Activated CD4-positive, CD25-positive, alpha-beta regulatory T cell treated with anti-CD3 and anti-CD28 coated beads, Interleukin-2, amount 50 U/mL, for 16 hours (primary cell): ENCODE data around the gene WNT9A.

Experiments
- DNase-seq: peaks from one replicate; pipeline ENCODE4 v3.0.0-alpha.2; 2020; ENCODE audit warnings: low read depth, low spot score

WNT9A gene

DNA sequence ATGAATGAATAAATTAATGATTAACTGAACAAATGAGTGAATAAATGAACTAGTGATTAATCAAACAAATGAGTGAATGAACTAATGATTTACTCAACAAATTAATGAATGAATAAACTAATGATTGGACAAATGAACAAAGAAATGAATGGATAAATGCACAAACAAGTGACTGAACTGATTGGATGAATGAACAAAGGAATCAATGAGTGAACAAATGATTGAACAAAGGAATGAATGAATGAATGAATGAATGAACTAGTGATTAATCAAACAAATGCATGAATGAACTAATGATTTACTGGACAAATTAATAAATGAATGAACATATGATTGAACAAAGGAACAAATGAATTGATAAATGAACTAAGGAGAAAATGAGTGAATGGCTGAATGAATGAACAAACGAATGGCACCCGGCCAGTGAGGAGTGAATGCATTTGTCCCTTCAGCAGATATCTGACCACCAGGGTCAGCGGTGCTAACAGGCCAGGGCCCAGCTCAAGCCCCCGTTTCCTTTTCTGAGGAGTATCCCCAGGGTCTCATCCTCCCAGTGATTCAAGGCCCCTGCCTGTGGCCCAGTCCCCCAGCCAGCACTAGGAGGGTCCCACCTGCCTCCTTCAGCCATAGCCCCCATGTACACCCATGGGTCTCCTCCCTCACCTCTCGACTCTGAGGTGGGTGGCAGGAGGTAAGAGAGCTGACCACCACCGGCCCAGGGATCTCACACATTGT, 49.9 kb downstream of the WNT9A start:
- DNase-seq = no peak

DNA sequence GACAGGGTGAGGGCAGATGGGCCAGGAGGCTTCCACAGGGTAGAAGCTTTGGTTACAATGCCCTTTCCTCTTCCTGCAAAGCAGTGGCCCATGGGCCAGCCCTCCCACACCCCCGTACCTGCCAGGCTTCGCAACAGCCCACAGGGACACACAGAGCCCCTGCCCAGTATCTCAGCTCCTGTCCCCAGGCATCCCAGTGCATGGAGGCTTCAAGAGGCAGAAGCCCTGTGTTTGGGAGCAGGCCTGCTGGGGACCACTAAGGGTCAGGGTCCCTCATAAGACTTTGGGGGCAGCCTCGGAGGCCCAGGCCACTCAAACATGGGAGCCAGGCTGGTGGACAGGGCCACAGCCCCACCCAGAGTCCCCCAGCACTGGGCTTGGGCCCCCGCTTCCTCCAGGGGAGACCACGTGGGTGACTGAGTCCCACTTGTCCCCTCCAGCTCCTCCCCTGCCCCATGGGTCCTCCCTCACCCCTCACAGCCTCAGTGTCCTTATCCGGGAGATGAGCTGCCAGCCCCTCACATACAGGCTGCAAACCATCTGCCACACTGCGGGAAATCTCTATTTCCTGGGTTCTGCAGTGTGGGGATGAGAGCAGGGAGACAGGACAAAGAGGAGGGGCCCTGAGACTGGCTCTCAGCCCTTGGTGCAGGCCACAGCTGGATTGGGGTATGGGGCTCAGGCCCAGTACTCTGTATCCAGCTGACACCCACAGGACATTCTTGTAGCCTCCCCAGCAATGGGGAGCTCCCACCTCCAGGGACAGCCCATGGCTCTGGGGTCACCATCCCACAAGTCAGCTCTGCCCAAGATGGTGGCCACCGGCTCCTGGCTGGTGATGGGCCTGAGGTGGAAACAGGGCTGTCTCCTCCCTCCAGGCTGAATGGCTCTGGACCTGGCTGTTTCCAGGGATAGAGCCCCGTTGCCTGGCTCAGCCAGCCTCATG, 50.7 kb downstream of the WNT9A start:
- DNase-seq = no peak

DNA sequence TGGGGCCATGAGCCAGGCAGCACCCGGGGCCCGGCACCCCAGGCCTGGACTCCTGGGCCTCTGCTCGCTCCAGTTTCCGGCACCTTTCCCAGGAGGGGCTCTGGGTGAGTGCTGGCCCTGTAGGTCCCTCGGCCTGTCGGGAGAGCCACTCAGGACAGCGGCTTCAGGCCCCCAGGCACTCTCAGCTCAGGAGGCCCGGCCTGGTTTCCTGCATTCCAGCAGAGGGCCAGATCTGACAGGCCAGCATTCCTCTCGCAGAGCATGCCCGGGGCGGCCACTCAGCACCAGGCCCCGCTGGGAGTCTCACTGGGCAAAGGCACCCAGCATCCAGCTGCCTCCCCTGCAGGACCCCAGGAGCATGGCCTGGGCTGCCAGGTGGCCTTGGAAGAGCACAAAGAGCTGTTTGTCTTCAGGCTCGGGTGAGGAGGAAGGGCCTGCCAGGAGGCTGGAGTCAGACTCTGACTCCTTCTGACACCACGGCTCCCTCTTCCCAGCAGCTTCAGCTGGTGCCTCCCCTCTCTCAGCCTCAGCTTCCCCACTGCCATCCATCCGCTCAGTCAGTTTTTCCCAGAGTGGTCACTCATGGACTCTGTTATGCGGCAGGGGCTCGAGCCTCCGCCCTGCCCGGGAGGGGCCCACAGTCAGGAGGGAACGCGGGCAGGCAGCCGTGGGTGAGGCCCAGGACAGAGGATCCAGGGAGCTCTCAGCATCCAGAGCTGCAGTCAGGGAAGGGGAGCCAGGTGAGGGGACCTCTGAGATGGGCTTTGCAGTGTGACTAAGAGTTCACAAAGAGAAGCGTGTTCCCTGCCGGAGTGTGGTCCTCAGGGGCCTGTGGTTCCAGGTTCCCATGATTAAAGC, 51.7 kb downstream of the WNT9A start:
- DNase-seq = no peak

DNA sequence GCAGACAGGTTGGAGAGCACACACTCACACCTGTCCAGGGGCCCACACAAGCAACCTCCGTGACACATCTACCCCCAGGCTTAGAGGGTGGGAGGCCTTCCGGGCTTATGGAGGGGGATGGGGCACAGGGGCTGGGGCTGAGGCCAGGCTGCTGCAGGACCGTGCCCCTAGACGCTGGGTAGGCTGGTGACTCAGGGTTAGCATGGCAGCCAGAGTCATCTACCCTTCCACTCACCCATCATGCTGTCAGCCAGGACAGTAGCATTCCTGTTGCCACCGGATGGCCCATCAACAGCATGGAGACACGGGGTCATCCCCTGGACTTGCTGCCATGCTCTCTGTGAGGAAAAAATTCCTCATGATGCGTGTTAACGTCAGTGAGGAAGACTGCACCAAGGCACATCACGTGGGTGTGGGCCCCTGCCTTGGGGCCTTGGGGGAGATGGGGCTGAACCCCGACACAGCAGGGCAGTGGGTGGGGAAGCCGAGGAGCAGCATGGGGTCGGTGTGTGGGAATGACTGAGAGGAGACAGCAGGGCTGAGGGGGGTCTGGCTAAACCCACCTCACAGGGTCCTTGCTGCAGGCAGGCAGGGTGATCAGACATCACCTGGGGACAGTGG, 52.8 kb downstream of the WNT9A start:
- no peak for DNase-seq

DNA sequence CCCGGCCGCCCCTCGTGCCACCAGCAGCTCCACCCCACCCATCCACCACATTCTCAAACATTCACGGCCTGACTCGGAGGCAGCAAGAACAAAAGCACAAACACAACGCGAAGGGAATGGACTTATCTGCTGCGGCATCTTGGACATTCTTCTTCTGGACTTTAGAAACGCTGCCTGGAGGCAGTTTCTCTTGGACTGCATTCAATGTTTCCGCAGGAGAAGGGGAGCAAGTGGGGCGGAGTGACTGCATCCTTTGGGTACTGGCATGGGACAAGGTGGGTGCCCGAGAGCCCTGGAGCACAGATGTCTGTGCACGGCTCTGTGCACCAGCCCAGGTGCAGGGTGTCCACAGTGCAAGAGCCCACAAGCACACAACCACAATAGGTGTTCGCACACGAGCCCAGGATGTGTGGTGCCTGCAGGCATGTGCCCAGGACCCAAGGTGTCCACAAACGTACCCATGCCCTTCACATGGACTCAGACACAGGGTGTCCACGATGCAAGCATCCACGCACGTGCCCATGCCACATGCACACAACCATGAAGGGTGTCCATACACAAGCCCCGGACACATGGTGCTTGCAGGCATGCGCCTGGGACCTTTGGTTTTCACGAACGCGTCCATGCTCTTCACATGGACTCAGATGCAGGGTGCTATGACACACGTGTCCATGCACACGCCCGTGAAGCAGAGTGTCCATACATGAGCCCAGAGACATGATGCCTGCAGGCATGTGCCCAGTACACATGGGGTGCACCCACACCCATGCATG, 53.6 kb downstream of the WNT9A start:
- no peak for DNase-seq

DNA sequence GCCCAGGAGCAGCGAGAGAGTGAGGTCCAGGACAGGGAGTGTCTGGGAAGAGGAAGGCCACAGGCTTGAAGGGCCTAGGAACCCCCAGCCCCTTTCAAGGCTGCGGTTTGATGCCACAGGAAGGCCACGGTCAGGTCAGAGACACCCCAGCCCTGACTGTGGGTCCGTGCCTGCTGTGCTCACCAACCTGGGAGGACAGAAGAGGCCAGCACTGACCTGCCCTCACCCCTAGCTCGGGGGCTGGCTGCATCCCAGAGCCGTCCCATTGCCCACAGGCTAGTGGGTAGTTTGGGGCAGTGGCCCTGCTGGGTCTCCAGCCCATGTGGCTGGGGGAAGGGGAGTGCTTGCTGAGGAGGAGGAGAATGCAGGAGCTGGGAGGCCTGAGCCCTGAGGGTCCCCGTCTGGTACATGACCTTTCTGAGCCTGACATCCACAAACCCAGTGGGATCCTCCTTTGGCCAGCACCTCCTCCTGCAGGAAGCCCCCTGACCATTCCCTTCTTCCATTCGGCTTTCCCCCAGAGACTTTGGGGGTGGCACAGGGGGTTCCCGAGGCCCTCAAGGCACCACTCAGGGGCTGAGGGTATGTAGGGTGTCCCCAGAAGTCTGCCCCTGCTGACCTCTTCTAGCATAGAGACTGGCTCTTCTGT, 54.3 kb downstream of the WNT9A start:
- no peak for DNase-seq

DNA sequence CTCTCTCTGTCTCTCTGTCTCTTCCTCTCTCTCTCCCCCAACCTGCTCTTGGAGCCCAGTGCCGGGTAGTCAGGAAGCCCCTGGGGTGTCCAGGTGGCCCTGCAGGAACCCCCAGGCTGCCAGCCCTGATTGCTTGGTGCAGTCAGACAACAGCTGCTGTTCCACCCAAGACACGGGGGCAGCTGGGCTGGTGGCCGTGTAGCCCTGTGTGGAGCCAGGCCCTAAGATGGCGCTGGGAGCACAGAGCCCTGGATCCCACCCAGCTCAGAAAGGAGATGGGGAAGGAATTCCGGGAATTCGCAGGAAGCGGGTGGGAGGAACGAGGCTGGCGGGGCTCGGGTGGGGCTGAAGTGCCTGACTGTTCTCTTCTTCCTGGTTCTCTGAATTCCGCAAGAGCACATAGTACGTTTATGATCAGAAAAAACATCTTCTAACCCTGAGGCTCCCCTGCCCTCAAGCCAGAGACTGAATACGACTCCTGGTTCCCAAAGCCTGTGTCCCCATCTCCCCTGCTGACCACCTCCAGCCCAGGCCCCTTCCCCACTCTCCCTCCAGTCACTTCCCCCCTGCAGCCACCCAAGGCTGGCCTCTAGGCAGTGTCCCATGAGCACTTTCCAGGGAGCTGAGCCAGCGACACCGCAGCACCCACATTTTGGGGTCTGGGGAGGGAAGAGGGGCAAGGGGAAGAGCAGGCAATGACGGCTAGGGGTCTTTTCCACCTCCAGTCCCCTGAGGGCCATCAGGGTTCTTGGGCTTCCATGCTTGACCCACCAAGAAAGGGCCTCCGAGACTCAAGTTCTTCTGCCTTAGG, 55.0 kb downstream of the WNT9A start:
- no peak for DNase-seq

DNA sequence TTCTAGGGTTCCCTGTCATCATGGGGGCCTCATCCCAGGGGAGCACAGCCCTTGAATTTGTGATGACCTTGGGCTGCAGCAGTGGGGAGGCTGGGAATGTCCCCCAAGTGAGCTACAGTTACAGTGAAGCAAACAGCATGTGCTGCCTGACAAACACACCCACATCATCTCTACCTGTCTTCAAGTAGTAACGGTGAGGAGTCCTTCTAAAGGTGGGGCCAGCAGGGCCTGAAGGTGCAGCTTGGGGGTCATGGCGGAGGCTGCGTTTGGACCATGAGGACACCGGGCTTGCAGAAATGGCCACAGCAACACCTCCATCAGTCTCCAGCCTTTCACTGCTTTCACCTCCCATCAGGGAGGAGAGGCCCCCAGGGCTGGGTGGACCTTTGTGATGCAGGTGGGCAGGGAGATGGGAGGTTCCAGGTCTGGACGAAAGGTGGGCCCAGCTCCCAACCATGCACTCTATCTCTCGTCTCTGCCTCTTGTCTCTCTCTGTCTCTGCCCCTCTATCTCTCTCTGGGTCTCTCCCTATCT, 55.7 kb downstream of the WNT9A start:
- DNase-seq = no peak

DNA sequence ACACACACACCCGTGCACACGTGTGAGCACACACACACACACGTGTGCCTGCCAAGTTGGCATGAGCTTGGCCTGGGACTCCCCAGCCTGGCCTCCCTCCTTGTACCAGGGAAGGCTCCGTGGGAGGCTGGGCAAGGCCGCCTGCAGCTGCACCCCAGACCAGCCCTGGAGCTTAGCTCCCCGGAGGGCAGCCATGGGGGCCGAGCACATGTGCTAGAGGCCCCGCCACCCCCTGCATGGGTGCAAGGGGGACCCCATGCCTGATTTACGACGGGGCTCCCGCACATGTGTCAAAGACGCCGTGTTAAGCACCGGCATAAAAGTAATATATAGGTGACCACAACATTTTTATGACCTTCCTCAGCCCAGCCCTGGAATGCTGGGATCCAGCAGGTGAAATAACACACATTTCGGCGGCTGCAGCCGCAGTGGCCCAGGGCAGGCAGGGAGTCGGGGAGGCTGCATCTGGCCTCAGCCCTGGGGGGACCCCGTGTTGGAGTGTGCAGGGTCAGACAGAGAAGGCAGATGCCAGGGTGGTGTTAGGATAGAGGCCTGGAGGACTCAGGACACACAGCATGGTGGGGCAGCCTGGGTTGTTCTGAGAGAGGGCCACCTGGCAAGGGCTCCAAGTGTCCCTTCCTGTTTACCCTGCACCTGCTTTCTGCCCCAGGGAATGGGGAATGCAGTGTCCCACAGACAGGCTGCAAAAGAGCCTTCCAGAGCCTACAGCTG, 56.3 kb downstream of the WNT9A start:
- no peak for DNase-seq

DNA sequence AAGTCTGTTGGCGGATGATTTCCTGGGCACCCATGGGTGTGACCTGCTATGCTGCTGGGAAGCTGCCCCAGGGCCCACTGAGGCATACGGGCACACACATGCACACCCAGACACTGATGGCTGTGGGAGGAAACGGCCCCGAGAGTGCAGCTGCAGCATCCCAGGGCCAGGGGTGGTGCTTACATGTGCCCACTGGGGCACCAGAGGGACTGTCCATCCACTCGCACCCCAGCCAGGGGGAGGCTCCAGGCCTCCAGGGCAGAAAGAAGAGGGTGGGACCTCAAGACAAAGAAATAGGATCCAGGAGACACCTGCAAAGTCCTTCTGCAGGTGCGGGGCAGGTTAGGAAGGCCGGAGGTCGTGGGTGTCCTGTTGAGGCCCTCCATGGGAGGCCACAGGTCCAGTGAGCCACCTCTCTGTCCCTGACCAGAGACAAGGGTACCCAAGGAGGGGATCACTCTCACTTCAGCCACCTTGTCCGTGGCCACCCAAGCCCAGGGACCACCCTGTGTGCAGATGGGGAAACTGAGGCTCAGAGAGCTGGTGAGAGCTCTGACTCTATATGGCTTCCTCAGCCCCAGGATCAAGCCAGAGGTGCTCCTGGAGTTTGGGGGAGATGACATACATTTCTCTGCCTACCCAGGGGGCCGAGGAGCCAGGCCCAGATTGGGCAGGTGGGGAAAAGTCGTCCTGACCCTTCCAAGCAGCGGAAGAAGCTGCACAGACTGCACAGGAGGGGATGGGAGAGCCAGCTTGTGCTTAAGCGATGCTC, 57.1 kb downstream of the WNT9A start:
- no peak for DNase-seq

DNA sequence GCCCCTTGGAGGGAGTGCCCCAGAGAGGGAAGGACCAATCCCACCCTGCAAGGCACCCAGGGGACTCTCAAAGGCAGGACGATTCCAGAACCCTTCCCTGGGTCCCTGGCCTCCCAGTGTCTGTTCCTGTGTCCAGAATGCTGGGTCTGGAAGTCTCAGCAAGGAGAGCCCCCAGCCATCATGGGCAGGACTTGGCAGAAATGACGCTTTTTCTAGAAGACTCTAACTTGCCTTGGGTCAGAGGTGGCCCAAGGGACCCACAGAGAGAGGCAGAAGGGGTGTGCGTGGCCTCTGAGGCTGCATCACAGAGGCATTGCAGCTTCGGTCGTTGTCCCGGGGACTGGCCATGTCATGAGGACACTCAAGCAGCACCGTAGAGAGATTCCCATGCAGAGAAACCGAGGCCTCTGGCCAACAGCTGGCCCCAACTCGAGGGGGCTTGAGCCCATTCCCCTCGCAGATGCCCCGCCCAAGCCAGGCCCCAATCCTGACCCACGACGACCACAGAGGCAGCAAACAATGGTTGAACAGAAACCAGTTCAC, 57.8 kb downstream of the WNT9A start:
- DNase-seq = no peak

DNA sequence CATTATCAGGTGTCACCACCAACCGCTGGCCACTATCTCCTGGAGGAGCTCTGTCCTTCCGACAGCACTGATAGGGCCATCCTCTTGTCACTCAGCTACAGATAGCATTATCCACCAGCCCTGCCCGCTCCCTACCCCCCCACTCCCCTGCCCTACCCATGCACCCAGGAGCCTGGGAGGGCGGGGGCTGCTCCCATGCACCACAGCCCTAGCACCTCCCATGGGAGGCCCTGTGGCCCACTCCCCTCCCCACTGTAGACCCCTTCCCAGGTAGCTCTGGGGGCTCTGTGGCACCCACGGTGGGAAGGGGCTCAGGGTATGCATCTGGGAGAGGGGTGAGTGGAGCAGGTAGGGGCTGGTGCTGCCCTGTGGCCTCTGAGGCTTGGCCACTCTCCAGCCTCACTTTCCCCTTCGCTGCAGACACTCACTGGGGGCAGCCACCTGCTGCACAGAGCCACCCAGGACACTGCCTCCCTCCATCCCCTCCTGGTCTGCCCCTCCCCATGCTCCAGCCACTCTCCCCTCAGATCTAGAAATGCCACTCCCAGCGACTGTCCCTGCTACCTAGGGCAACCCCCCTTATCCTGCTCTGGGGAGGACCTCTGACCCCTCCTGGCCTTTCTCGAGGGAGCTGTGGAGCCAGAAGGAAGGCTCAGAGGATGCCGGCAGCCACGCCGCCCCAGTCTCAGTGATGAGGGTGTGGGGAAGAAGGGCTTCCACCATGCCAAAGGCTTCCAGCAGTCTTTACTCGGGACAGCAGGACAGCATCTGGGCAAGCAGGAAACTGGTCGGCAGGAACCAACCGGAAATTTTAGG, 58.5 kb downstream of the WNT9A start:
- DNase-seq = no peak

DNA sequence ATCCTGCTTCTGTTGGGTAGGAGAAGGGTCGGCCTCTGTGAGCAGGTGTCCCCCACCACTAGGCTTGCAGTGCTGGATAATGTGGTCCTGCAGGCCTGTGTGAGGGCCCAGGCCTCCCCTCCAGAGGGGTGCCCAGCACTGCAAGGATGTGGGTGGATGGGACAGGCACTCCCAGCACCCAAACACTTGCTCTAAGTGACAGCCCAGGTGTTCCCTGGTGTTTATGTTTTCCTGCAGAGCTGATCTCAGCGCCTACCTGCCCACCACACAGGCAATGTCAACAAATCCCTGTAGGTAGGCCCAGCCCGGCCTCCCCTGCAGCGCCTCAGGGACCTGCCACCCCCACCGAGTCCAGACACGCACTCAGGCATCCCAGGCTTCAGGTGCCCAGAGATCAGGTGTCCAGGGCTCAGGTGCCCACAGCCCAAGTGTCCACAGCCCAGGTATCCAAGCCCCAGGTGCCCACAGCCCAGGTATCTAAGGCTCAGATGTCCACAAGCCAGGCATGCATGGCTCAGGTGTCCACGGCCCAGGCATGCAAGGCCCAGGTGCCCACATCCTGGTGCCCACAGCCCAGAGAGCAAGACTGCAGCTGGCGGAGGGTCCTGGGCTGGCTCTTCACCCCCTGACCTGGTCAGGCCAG, 59.2 kb downstream of the WNT9A start:
- DNase-seq = no peak

DNA sequence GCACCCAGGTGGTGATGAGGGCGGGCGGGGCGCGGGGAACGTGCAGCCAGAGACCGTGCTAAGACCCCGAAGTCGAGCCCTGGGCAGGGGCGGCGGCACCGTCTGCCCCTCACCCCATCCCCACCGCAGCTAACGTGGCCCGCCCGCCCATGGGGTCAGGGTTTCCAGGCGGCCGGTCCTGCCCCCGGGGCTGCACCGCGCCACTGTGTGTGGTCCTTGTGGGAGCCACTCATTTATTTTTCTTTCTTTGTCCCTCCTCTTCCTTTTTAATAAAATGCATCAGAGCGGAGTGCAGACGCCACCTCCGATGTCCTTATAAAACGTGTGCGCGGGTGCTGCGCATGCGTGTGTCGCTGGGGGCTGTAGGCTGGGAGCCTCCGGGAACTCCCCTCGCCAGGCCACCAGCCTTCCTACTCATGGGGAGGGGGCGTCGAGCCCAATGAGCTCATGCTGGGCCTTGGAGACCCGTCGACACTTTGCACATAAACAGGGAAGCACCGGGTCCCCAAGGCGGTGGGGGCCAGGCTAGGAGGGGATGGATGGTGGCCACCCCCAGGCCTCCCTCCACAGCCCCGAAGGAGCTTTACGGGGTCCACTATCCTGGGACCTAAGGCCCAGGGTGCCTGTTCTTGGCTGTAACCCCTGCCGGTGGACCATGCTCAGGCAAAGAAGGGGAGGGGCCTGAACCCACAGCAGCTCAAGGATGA, 59.9 kb downstream of the WNT9A start:
- no peak for DNase-seq

DNA sequence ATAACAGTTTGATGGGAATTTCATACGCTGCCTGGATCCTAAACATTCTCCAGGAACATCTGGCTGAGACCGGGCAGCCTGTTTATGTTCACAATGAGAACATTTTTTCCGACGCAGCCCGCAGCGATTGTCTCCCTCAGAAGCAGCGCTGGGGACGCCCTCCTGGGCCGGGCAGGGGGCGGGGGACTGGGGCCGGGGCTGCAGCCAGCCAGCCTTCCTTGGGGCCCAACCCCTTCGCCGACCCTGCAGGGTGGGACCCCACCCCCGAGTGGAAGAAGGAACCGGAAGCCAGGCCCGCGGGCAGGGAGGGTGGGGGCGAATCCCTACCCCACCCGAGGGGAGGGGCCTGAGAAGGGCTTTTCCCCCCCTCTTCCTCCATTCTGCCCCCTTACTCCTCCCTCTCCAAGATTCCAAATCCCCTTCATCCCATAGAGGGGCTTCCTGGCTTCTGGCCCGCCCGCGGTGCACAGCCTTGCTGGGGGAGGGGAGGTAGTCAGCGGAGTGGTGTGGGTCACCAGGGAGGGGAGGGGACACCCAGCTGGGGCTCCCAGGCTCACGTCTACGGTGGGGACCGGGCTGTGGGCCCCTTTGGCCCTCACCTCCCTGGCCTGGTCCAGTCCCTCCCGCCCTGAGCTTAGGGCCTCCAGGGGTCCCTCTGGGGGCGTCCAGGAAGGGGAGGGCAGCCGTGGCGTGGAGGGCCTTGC, 60.6 kb downstream of the WNT9A start:
- DNase-seq = no peak
